Measurements from ENCODE around the gene ZNF579.

- TF ChIP-seq POLR2A (IDR thresholded peaks at IDR 0.05; ENCODE audit: low read depth) (no peak), CTCF (IDR thresholded peaks at IDR 0.05) (no peak), POLR2AphosphoS5 (IDR thresholded peaks at IDR 0.05) (no peak)
Measured at GRCh38 chr19:55603581-55604292, 23.1 kb upstream of the ZNF579 start.
